ENCODE results near the gene ANKRD52. TPM values are rescaled to one million over a fixed set of nuclear protein-coding genes. Genes with fewer than 3 reads are reported as not detected.

The ANKRD52 gene
- total RNA-seq, 4 donors from 2014 or later: 14.7 to 30.9 (median 18.9) TPM

DNA sequence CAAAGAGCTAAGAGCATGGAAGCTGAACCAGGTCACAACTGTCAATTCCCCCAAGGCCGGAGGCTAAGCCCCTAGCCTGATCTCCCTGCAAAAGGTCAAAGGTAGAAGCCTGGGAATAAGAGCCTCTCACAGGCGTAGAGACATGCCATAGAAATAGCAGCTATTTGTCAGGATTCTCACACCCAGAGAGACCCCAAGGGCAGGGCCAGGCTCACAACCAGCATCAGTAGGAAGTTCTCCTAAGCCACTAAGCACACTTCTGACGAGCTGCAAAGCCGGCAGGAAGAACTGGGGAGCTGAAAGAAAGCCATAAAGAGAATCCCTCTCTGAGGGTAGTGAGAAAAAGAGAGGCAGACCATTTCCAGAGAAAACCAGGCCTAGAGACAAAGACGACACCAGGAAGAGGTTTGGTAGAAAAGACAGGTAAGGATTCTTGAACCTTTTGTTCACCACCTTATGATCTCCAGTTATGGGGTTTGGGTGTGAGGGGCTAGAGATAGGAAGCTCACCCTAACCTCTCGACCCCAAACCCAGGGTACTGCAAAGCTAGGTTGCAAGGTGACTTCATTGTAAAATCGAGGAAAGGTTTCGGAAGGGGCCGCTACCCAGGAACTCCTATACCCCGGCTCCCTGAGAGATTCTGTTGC, 69.9 kb downstream of the ANKRD52 start:
- peak overlapping the region; percentile 76 to 90 (median 82) for H3K4me3 ChIP-seq
- in situ Hi-C loops (cut with MboI; ENCODE audit: low sequenced_read_pairs in 4 of 4) (loop anchor here in 3 of 4 donors (5.0 to 25.0 kb wide), 3 partner anchors 61 to 274 kb away; partner anchors contain the start of genes ESYT1 (in 3 of the 3), MIP (in 1 of the 3) and SPRYD4 (in 1 of the 3)), intact Hi-C loops (cut with DNase I; ENCODE audit: low total_unique reads) (loop anchor here (2.0 kb wide), 1 partner anchor 29 kb away; the partner anchor contains the start of gene MYL6)
- no peaks in the 10 kb centered on the region for H3K9me3 ChIP-seq
- DNase-seq (no peak), ATAC-seq (no peak)
- TF ChIP-seq, protein P1, sequence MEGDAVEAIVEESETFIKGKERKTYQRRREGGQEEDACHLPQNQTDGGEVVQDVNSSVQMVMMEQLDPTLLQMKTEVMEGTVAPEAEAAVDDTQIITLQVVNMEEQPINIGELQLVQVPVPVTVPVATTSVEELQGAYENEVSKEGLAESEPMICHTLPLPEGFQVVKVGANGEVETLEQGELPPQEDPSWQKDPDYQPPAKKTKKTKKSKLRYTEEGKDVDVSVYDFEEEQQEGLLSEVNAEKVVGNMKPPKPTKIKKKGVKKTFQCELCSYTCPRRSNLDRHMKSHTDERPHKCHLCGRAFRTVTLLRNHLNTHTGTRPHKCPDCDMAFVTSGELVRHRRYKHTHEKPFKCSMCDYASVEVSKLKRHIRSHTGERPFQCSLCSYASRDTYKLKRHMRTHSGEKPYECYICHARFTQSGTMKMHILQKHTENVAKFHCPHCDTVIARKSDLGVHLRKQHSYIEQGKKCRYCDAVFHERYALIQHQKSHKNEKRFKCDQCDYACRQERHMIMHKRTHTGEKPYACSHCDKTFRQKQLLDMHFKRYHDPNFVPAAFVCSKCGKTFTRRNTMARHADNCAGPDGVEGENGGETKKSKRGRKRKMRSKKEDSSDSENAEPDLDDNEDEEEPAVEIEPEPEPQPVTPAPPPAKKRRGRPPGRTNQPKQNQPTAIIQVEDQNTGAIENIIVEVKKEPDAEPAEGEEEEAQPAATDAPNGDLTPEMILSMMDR (IDR thresholded peaks at IDR 0.05 in 4 of 5, conservative IDR thresholded peaks at IDR 0.05 in 1 of 5): no peak
- no peak for TF ChIP-seq POLR2A (IDR thresholded peaks at IDR 0.05)
- peak overlapping the region; percentile 89 to 94 (median 94) for H3K27ac ChIP-seq
- no peaks in the 10 kb centered on the region for H3K27me3 ChIP-seq
- H3K36me3 ChIP-seq: peaks cover 2 to 29% of the 10 kb centered on the region in 2 donors
- peaks cover 16 to 28% of the 10 kb centered on the region in 2 donors for H3K4me1 ChIP-seq

Other genes with a start within 250 kb of the ANKRD52 start
- 1 to 10 TPM; 4.0 to 6.3 (median 5.6) TPM for gene IKZF4, start 237.3 kb downstream of the ANKRD52 start, total RNA-seq
- 1,000 to 10,000 TPM in 2 of 4 donors, 100 to 1,000 TPM in 2; 618 to 1,648 (median 1,209) TPM for gene RPS26, start 216.5 kb downstream of the ANKRD52 start, total RNA-seq
- gene ERBB3, start 178.2 kb downstream of the ANKRD52 start, total RNA-seq: 1 to 10 TPM in 3 of 4 donors, under 1 TPM in 1; 0.15 to 2.1 (median 1.1) TPM
- gene PA2G4, start 153.8 kb downstream of the ANKRD52 start, total RNA-seq: 100 to 1,000 TPM; 109 to 204 (median 127) TPM
- 1,000 to 10,000 TPM; 1,323 to 2,217 (median 1,977) TPM for gene RPL41, start 141.8 kb downstream of the ANKRD52 start, total RNA-seq
- gene ZC3H10, start 140.1 kb downstream of the ANKRD52 start, total RNA-seq: 1 to 10 TPM; 3.1 to 9.1 (median 3.7) TPM
- gene ESYT1, start 130.1 kb downstream of the ANKRD52 start, total RNA-seq: 10 to 100 TPM; 45.9 to 77.7 (median 62.1) TPM
- gene MYL6B, start 105.8 kb downstream of the ANKRD52 start, total RNA-seq: 100 to 1,000 TPM; 159 to 334 (median 198) TPM
- gene MYL6, start 100.0 kb downstream of the ANKRD52 start, total RNA-seq: 100 to 1,000 TPM; 159 to 324 (median 202) TPM
- 10 to 100 TPM; 34.1 to 56.9 (median 49.4) TPM for gene SMARCC2, start 68.9 kb downstream of the ANKRD52 start, total RNA-seq
- 10 to 100 TPM; 46.5 to 58.9 (median 54.8) TPM for gene RNF41, start 36.5 kb downstream of the ANKRD52 start, total RNA-seq
- gene NABP2, start 34.0 kb downstream of the ANKRD52 start, total RNA-seq: 10 to 100 TPM; 29.6 to 75.0 (median 42.8) TPM
- under 1 TPM in 1 of 4 donors, not detected in 3; 0.83 TPM for gene SLC39A5, start 28.3 kb downstream of the ANKRD52 start, total RNA-seq
- 10 to 100 TPM; 17.7 to 90.1 (median 54.5) TPM for gene COQ10A, start 8.6 kb upstream of the ANKRD52 start, total RNA-seq
- 100 to 1,000 TPM; 211 to 359 (median 271) TPM for gene CS, start 41.9 kb upstream of the ANKRD52 start, total RNA-seq
- 10 to 100 TPM; 21.7 to 59.1 (median 28.4) TPM for gene CNPY2, start 57.6 kb upstream of the ANKRD52 start, total RNA-seq
- 10 to 100 TPM in 2 of 4 donors, 1 to 10 TPM in 2; 7.8 to 33.0 (median 11.6) TPM for gene PAN2, start 75.6 kb upstream of the ANKRD52 start, total RNA-seq
- gene IL23A, start 80.5 kb upstream of the ANKRD52 start, total RNA-seq: not detected
- gene STAT2, start 101.7 kb upstream of the ANKRD52 start, total RNA-seq: 10 to 100 TPM; 21.0 to 33.2 (median 27.4) TPM
- under 1 TPM in 1 of 4 donors, not detected in 3; 0.27 TPM for gene APOF, start 104.5 kb upstream of the ANKRD52 start, total RNA-seq
- 1 to 10 TPM; 1.9 to 4.6 (median 2.5) TPM for gene TIMELESS, start 191.0 kb upstream of the ANKRD52 start, total RNA-seq
- gene MIP, start 196.3 kb upstream of the ANKRD52 start, total RNA-seq: not detected
- gene SPRYD4, start 210.2 kb upstream of the ANKRD52 start, total RNA-seq: 1 to 10 TPM; 1.6 to 4.7 (median 2.9) TPM
- gene GLS2, start 229.8 kb upstream of the ANKRD52 start, total RNA-seq: 1 to 10 TPM in 1 of 4 donors, under 1 TPM in 1, not detected in 2; 0.53 to 1.9 TPM

Data from gastrocnemius medialis (tissue), 4 donors.